GM19395 (cell line): ENCODE measurements around the gene GPR22.

ENCODE experiments used
- ATAC-seq: cut with Tn5 transposase; IDR thresholded peaks from one replicate; pipeline ENCODE4 v1.9.1; 2021; ENCODE audit warnings: mild to moderate bottlenecking, moderate library complexity; ENCODE audit not compliant: unreplicated experiment

Gene GPR22

DNA sequence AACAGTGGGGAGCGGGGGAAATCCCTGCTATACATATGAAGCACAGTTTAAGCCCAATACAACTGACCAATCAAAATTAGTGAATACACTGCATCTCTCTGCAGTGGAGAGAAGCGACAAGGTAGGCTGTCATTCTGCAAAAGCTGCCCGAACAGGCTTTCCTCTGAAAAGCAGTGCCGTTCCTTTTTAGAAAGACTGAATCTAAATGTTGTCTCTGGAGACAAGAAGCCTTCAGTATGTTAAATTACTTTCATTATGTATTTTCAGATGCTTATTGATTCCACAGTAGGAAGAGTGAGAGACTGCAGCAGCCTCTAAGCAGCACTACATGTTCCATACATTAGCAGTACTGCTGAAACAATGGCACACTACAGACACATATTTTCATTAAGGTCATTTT is at the start of gene GPR22:
TSS of gene GPR22 (plus strand) at position 129 of the 400 bp plus-strand sequence. CDS start 4,004 bp downstream, outside the sequence.
- no peak for ATAC-seq

- ATAC-seq = no peak
Measured at GRCh38 chr7:107427462-107427861, 42.4 kb upstream of the GPR22 start.

GRCh38 chr7:107428642-107429041 is 41.2 kb upstream of the GPR22 start:
- no peak for ATAC-seq

- ATAC-seq = no peak
Measured at GRCh38 chr7:107430057-107430456, 39.8 kb upstream of the GPR22 start.

- ATAC-seq = no peak
Measured at GRCh38 chr7:107432261-107432660, 37.6 kb upstream of the GPR22 start.

- no peak for ATAC-seq
Measured at GRCh38 chr7:107435749-107436148, 34.1 kb upstream of the GPR22 start.

- ATAC-seq = no peak
Measured at GRCh38 chr7:107439025-107439424, 30.8 kb upstream of the GPR22 start.

DNA sequence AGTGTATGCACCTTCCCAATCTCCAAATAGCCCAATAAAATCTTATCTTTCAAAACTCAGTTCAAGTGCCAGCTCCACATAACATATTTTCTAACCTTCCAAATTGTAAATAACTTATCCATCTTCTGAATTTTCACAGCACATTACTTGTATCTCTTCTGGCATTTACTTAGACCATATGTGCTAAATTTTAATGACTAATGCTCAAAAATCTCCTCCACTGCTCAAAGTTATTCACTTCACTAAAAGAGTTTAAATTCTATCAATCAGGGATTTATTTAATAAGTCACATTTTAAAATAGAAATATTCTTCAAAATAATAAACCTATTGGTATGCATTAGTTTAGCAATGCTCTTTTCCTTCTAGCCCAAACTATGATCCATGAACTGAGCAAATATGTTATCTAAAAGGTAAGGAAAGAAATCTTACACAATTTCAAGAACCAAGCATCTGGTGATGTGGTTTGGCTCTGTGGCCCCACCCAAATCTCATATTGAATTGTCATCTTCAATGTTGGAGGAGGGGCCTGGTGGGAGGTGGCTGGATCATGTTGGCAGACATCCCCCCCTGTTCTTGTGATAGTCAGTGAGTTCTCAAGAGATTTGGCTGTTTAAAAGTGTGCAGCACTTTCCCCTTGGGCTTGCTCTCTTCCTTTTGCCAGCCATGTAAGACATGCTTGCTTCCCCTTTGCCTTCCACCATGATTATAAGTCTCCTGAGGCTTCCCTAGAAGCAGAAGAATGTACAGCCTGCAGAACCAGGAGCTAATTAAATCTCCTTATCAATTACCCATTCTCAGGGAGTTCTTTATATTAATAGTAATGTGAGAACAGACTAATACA is 28.1 kb upstream of the GPR22 start:
- no peak for ATAC-seq

GRCh38 chr7:107442678-107443077 is 27.2 kb upstream of the GPR22 start:
- no peak for ATAC-seq

- no peak for ATAC-seq
Measured at GRCh38 chr7:107446531-107446930, 23.3 kb upstream of the GPR22 start.

DNA sequence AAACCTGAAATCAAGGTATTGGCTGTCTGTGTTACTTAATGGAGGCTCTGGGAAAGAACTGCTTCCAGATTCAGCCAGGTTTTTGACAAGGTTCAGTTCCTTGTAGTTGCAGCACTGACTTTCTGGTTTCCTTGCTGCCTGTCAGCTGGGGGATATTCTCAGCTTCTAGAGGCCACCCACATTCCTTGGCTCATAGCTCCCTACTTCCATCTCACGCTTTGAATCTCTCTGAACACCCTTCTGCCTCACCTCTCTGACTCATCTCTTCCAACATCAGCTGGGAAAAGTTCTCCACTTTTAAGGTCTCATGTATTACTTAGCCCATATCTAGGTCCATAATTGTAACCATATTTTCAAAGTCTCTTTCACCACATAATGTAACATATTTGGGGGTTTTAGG is 22.9 kb upstream of the GPR22 start:
- no peak for ATAC-seq

DNA sequence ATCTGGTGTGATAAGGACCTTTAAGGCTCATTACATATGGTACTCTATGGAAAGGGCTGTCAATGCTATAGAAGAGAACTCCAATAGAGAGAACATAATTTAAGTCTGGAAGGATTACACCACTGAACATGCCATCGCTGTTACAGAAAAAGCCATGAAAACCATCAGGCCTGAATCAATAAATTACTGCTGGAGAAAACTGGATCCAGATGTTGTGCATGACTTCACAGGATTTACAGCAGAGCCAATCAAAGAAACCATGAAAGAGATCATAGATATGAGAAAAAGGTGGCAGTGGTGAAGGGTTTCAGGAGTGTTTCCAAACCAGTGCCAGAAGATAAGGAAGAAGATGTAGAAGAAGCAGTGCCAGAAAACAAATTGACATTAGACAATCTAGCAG is 18.9 kb upstream of the GPR22 start:
- ATAC-seq = no peak

DNA sequence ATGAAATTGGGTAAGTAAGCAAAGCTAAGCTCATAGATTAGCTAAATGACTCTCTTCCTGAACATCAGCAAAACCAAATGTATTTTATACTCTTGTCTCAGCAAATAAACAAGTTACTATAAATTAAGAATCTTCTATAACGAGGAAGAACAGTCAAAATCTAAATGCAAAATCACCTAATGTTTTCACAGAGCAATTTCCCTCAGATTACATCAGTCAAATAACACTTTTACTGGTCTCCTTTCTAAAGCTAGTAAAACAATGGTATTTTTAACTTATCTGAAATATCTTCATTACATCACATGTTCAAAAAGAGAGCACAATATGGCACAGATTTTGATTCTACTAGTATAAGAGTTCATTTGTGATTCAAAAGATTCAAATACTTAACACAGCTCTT is 16.5 kb upstream of the GPR22 start:
- ATAC-seq = no peak

- no peak for ATAC-seq
Measured at GRCh38 chr7:107461938-107462533, 7.8 kb upstream of the GPR22 start.

GRCh38 chr7:107463139-107464078 is 6.4 kb upstream of the GPR22 start:
- no peak for ATAC-seq

- ATAC-seq = no peak
Measured at GRCh38 chr7:107464666-107465226, 5.1 kb upstream of the GPR22 start.

GRCh38 chr7:107467972-107468371 is 1.9 kb upstream of the GPR22 start:
- no peak for ATAC-seq

GRCh38 chr7:107468824-107469223 is 1.0 kb upstream of the GPR22 start:
- ATAC-seq = no peak

- no peak for ATAC-seq
Measured at GRCh38 chr7:107471292-107472070, 1.6 kb downstream of the GPR22 start.

DNA sequence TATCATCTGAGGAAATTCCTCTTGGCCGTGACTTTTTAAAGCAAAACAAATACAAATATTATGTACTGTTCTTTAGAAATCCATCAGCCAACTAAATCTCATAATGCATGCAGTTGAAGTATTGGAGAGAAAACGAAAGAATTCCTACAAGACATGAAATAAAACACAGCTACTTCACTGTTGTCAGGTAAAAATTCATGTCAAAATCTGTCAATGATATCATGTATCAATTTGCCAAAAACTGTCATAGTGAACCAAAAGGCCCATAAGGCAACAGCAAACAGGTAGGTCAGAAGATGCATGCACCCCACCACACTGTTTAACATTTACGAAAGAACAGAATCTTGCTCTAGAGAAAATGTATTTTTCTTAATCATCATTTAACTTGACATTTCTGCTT is 2.3 kb downstream of the GPR22 start:
- ATAC-seq = no peak
